Measurements from ENCODE around the gene RAB33B. TPM values are rescaled to one million over a fixed set of nuclear protein-coding genes. Genes with fewer than 3 reads are reported as not detected.

The RAB33B gene
- total and polyA plus RNA-seq, 9 of the 15 experiments (the other 6 are each of a cell fraction or from before 2014, with no cell fraction given): 1.7 to 3.7 (median 3.0) TPM

DNA sequence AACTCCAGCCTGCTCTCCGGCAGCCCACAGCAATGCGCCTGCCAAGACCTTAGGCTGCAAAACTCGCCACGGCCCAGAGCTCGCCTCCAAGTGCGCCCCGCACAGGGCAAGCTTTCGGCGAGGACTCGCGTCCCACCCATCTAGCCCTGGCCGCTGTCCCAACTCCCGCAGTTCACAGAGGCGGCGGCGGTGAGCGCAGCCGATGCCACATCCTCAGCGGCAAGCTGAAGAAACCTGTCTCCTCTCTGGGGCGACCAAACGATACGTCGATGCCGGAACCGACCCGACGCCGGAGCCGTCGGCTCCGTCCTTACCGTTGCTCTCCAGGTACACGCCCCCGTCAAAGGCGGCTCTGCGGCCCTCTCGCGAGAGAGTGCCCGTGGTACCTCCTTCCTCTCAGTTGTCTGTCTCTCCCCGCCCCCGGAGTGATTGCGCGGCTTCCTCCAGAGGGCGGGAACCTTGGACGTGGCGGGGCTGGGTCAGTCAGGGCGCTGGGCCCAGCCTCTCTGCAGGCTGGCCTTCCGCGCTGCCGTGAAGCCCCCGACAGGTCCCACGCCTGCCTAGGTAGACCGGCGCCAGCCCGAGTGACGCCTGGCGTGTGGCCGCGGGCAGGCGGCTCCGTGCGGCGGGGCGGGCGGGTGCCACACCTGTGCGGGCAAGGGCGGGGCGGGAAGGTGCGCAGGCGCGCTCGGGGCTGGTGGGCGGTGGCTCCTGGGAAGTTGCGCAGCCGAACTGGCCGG is 380 bp upstream of the RAB33B start (continued):
- TF ChIP-seq, protein P1, sequence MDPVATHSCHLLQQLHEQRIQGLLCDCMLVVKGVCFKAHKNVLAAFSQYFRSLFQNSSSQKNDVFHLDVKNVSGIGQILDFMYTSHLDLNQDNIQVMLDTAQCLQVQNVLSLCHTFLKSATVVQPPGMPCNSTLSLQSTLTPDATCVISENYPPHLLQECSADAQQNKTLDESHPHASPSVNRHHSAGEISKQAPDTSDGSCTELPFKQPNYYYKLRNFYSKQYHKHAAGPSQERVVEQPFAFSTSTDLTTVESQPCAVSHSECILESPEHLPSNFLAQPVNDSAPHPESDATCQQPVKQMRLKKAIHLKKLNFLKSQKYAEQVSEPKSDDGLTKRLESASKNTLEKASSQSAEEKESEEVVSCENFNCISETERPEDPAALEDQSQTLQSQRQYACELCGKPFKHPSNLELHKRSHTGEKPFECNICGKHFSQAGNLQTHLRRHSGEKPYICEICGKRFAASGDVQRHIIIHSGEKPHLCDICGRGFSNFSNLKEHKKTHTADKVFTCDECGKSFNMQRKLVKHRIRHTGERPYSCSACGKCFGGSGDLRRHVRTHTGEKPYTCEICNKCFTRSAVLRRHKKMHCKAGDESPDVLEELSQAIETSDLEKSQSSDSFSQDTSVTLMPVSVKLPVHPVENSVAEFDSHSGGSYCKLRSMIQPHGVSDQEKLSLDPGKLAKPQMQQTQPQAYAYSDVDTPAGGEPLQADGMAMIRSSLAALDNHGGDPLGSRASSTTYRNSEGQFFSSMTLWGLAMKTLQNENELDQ (CRISPR knock-in tag; IDR thresholded peaks at IDR 0.05; ENCODE audit: borderline replicate concordance): no peak; the same call in 1 of the 2 replicates
- no peak for TF ChIP-seq RFX5 (IDR thresholded peaks at IDR 0.05; ENCODE audit: low read depth, low read length)
- no peak for TF ChIP-seq TSC22D4 (tag; IDR thresholded peaks at IDR 0.05)
- TF ChIP-seq, protein P2, sequence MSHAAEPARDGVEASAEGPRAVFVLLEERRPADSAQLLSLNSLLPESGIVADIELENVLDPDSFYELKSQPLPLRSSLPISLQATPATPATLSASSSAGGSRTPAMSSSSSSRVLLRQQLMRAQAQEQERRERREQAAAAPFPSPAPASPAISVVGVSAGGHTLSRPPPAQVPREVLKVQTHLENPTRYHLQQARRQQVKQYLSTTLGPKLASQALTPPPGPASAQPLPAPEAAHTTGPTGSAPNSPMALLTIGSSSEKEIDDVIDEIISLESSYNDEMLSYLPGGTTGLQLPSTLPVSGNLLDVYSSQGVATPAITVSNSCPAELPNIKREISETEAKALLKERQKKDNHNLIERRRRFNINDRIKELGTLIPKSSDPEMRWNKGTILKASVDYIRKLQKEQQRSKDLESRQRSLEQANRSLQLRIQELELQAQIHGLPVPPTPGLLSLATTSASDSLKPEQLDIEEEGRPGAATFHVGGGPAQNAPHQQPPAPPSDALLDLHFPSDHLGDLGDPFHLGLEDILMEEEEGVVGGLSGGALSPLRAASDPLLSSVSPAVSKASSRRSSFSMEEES (CRISPR knock-in tag; IDR thresholded peaks at IDR 0.05): peak; percentile 1; the same call in 1 of the 2 replicates
- no peak for TF ChIP-seq ZNF124 (CRISPR knock-in tag; IDR thresholded peaks at IDR 0.05)
- TF ChIP-seq ELF4 (CRISPR knock-in tag; IDR thresholded peaks at IDR 0.05): no peak; the same call in 1 of the 2 replicates
- TF ChIP-seq, protein P3, sequence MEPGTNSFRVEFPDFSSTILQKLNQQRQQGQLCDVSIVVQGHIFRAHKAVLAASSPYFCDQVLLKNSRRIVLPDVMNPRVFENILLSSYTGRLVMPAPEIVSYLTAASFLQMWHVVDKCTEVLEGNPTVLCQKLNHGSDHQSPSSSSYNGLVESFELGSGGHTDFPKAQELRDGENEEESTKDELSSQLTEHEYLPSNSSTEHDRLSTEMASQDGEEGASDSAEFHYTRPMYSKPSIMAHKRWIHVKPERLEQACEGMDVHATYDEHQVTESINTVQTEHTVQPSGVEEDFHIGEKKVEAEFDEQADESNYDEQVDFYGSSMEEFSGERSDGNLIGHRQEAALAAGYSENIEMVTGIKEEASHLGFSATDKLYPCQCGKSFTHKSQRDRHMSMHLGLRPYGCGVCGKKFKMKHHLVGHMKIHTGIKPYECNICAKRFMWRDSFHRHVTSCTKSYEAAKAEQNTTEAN (CRISPR knock-in tag; IDR thresholded peaks at IDR 0.05): 0 out of 2 replicates have a peak, but pooled peaks have one; percentile 55
- TF ChIP-seq, protein P4, sequence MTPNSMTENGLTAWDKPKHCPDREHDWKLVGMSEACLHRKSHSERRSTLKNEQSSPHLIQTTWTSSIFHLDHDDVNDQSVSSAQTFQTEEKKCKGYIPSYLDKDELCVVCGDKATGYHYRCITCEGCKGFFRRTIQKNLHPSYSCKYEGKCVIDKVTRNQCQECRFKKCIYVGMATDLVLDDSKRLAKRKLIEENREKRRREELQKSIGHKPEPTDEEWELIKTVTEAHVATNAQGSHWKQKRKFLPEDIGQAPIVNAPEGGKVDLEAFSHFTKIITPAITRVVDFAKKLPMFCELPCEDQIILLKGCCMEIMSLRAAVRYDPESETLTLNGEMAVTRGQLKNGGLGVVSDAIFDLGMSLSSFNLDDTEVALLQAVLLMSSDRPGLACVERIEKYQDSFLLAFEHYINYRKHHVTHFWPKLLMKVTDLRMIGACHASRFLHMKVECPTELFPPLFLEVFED (CRISPR knock-in tag; conservative IDR thresholded peaks at IDR 0.05): no peak
- no peak for TF ChIP-seq ZNF695 (CRISPR knock-in tag; IDR thresholded peaks at IDR 0.05)
- peak; percentile 69 for TF ChIP-seq TAF9B (IDR thresholded peaks at IDR 0.05; ENCODE audit: partially characterized antibody)
- TF ChIP-seq PML (IDR thresholded peaks at IDR 0.05; ENCODE audit: low read length): peak; percentile 73
- no peak for TF ChIP-seq CAMTA2 (CRISPR knock-in tag; conservative IDR thresholded peaks at IDR 0.05)
- TF ChIP-seq ELF2 (CRISPR knock-in tag; IDR thresholded peaks at IDR 0.05): no peak
- TF ChIP-seq, protein P5, sequence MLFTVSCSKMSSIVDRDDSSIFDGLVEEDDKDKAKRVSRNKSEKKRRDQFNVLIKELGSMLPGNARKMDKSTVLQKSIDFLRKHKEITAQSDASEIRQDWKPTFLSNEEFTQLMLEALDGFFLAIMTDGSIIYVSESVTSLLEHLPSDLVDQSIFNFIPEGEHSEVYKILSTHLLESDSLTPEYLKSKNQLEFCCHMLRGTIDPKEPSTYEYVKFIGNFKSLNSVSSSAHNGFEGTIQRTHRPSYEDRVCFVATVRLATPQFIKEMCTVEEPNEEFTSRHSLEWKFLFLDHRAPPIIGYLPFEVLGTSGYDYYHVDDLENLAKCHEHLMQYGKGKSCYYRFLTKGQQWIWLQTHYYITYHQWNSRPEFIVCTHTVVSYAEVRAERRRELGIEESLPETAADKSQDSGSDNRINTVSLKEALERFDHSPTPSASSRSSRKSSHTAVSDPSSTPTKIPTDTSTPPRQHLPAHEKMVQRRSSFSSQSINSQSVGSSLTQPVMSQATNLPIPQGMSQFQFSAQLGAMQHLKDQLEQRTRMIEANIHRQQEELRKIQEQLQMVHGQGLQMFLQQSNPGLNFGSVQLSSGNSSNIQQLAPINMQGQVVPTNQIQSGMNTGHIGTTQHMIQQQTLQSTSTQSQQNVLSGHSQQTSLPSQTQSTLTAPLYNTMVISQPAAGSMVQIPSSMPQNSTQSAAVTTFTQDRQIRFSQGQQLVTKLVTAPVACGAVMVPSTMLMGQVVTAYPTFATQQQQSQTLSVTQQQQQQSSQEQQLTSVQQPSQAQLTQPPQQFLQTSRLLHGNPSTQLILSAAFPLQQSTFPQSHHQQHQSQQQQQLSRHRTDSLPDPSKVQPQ (CRISPR knock-in tag; IDR thresholded peaks at IDR 0.05; ENCODE audit: borderline replicate concordance): no peak
- no peak; the same call in 1 of the 2 replicates for TF ChIP-seq POLR2AphosphoS2 (IDR thresholded peaks at IDR 0.05; ENCODE audit: low read length)
- TF ChIP-seq, protein P6, sequence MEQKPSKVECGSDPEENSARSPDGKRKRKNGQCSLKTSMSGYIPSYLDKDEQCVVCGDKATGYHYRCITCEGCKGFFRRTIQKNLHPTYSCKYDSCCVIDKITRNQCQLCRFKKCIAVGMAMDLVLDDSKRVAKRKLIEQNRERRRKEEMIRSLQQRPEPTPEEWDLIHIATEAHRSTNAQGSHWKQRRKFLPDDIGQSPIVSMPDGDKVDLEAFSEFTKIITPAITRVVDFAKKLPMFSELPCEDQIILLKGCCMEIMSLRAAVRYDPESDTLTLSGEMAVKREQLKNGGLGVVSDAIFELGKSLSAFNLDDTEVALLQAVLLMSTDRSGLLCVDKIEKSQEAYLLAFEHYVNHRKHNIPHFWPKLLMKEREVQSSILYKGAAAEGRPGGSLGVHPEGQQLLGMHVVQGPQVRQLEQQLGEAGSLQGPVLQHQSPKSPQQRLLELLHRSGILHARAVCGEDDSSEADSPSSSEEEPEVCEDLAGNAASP (IDR thresholded peaks at IDR 0.05): no peak

Measured in K562 (cell line).